ENCODE results near the gene TSPYL1.
"Not testable (repeated sequence)": the region's sequence is repeated elsewhere in the genome, so short reads cannot be mapped to it uniquely, and the experiment has no call there.

Gene TSPYL1

DNA sequence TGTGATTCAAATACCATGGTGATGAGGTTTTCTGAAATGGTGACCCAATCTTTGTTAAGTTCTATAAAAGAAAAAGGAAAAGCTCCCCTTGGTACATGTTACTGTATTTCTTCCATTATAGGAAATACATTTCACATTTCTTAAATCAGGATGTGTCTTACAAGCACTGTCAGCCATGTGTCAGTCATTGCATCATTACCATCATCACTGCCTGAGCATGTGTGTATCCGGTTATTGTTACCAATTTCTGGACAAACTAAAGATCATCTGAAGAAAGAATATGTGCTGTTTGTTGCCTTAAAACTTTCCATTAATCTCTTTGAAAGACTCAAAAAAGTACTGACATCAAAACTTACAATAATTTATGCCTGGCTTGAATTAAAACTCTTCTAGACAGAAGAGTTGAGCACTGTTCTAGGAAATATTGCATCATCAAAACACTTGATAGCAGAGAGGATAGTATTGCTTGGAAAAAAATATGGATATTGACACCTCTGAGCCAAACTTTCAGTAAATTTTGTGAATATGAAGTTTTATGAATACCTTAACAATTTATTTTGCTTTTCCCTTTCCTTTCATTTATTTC is 7.1 kb upstream of the TSPYL1 start:
- DNase-seq (ENCODE audit: low read depth in 2 of 2) = peak in 1 of 2 donors; percentile 40
- no peak overlapping the region for H3K4me3 ChIP-seq (replicated peaks in 1 of 2; ENCODE audit: low read depth in 2 of 2, low read length in 2 of 2)
- no peak for TF ChIP-seq CTCF (IDR thresholded peaks at IDR 0.05; ENCODE audit: low read depth, low read length)

DNA sequence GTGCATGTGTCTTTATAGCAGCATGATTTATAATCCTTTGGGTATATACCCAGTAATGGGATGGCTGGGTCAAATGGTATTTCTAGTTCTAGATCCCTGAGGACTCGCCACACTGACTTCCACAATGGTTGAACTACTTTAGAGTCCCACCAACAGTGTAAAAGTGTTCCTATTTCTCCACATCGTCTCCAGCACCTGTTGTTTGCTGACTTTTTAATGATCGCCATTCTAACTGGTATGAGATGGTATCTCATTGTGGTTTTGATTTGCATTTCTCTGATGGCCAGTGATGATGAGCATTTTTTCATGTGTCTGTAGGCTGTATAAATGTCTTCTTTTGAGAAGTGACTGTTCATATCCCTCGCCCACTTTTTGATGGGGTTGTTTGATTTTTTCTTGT is 5.3 kb upstream of the TSPYL1 start:
- not testable (repeated sequence) for H3K4me3 ChIP-seq (replicated peaks in 1 of 2; ENCODE audit: low read depth in 2 of 2, low read length in 2 of 2); DNase-seq (ENCODE audit: low read depth in 2 of 2)

GRCh38 chr6:116283191-116283590 is 3.5 kb upstream of the TSPYL1 start:
- no peak for TF ChIP-seq CTCF (IDR thresholded peaks at IDR 0.05; ENCODE audit: low read depth, low read length)
- DNase-seq (ENCODE audit: low read depth in 2 of 2) = no peak
- H3K4me3 ChIP-seq (replicated peaks in 1 of 2; ENCODE audit: low read depth in 2 of 2, low read length in 2 of 2) = no peak overlapping the region

GRCh38 chr6:116282698-116283097 is 3.0 kb upstream of the TSPYL1 start:
- TF ChIP-seq CTCF (IDR thresholded peaks at IDR 0.05; ENCODE audit: low read depth, low read length) = no peak
- H3K4me3 ChIP-seq (replicated peaks in 1 of 2; ENCODE audit: low read depth in 2 of 2, low read length in 2 of 2) = no peak overlapping the region
- no peak for DNase-seq (ENCODE audit: low read depth in 2 of 2)

DNA sequence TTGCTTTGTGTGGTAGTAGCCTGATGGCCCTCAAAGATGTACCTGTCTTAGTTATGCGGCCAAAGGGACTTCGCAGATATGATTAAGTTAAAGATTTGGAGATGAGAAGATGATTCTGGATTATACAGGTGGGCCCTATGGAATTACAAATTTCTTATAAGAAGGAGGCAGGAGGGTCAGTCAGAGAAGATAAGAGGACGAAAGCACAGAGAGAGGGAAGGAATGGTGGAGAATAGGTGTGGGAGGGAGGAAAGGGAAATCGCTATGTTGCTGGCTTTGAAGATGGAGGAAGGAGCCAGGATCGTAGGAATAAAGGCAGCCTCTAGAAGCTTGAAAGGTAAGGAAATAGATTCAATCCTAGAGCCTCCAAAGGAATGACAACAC is 1.2 kb upstream of the TSPYL1 start:
- no peak overlapping the region for H3K4me3 ChIP-seq (replicated peaks in 1 of 2; ENCODE audit: low read depth in 2 of 2, low read length in 2 of 2)
- TF ChIP-seq CTCF (IDR thresholded peaks at IDR 0.05; ENCODE audit: low read depth, low read length) = no peak
- DNase-seq (ENCODE audit: low read depth in 2 of 2) = no peak

DNA sequence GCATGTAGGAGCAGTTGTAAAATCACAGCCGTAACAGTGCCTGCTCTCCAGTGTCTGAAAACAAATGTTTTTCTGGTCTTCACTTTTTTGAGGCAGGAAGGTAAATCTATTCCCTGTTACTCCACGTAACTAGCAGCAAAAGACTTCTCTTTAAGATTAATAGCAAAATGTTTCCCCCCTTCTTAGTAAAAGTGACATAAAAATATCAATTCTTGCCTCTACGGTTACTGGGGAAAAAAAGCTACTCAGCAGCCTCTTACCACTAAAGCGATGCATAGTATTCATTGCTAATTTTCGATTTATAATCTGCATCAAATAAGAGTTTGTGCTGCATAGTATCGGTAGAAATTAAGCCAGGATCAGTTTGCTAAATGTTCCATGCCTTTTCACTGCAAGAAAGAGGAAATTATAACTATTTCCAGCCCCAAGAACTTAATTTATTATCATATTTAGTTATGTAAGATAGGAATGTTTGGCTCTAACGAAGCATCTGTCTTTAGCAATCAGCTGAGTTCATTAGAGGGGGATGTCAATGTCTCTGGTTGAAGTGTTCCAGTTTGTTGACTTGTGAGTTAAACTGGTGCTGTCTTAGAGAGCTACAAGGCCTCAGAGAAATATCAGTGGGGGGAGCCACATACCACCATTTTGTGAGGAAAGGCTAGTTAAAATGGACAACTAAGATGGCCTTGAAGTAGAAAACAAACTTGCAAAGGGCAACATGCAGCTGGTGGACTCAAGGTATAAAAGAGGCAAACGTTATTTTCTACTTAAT is 617 bp upstream of the TSPYL1 start:
- no peak for TF ChIP-seq CTCF (IDR thresholded peaks at IDR 0.05; ENCODE audit: low read depth, low read length)
- peak; percentile 24 to 34 for DNase-seq (ENCODE audit: low read depth in 2 of 2)
- H3K4me3 ChIP-seq (replicated peaks in 1 of 2; ENCODE audit: low read depth in 2 of 2, low read length in 2 of 2) = peak overlapping the region; percentile 61 to 93

DNA sequence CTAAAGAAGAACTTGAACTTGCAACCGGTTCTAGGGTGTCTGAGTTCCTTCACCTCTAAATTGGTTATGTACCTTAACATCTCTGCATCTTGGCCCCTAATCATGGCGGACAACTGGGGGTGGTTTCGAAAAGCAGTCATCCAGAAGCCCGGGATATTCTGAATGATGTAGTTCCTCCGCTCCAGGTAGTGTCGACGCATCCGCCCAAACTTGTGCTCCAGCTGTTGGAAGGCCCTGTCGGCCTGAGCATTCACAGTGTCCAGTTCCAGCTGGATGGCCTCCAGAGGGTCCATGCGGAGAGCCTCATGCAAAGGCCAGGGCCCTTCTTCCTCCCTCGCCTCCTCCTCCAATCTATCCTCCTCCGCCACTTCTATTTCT is 887 bp downstream of the TSPYL1 start:
- DNase-seq (ENCODE audit: low read depth in 2 of 2) = peak; percentile 58 to 64
- no peak for TF ChIP-seq CTCF (IDR thresholded peaks at IDR 0.05; ENCODE audit: low read depth, low read length)
- H3K4me3 ChIP-seq (replicated peaks in 1 of 2; ENCODE audit: low read depth in 2 of 2, low read length in 2 of 2) = peak overlapping the region; percentile 61 to 93
